ENCODE measurements around the gene RAD23A. TPM values are rescaled to one million over a fixed set of nuclear protein-coding genes. Genes with fewer than 3 reads are reported as not detected.

The RAD23A gene
- total and polyA plus RNA-seq, 2 donors (not counting 1 experiment from before 2014, with no cell fraction given) = 46.2 to 72.2 TPM

GRCh38 chr19:12996406-12997094 lies 50.9 kb downstream of the RAD23A start:
- peak in 1 of 2 donors; percentile 43 for DNase-seq (ENCODE audit: low read depth in 2 of 2)
- Histone ChIP-seq H3K79me2 (ENCODE audit: control insufficient read depth, insufficient read depth, low read length) (peaks cover 57% of the 10 kb centered on the region), H2AFZ (ENCODE audit: low read length) (no peak overlapping the region), H3K27ac (ENCODE audit: insufficient read depth, low read length) (peak overlapping the region; percentile 90), H3K4me2 (ENCODE audit: extremely low read depth, insufficient read depth, low read length) (peak overlapping the region; percentile 97), H3K4me1 (ENCODE audit: control insufficient read depth, extremely low read depth, insufficient read depth, low read length) (peaks cover 12% of the 10 kb centered on the region), H3K36me3 (ENCODE audit: control insufficient read depth, insufficient read depth, low read length) (peaks cover 11% of the 10 kb centered on the region), H4K20me1 (ENCODE audit: control insufficient read depth, extremely low read depth, insufficient read depth, low read length) (no peaks in the 10 kb centered on the region), H3K4me3 (replicated peaks in 1 of 4; ENCODE audit: control extremely low read depth in 1 of 4, insufficient read depth in 1 of 4, low read depth in 3 of 4, low read length in 4 of 4) (peak overlapping the region; percentile 53 to 95 (median 76)), H3K9me3 (ENCODE audit: control insufficient read depth, insufficient read depth, low read depth, low read length) (no peaks in the 10 kb centered on the region), H3K9ac (ENCODE audit: insufficient read depth, low read length) (peak overlapping the region; percentile 89), H3K27me3 (ENCODE audit: control insufficient read depth, insufficient read depth, low read length) (no peaks in the 10 kb centered on the region)
- TF ChIP-seq CTCF (conservative IDR thresholded peaks at IDR 0.05 in 1 of 2, IDR thresholded peaks at IDR 0.05 in 1 of 2; ENCODE audit: low read depth in 1 of 2, low read length in 2 of 2) (no peak), EZH2 (IDR thresholded peaks at IDR 0.05; ENCODE audit: low read length, missing control alignments) (no peak)

- Histone ChIP-seq H3K9me3 (ENCODE audit: control insufficient read depth, insufficient read depth, low read depth, low read length) (no peaks in the 10 kb centered on the region), H3K27me3 (ENCODE audit: control insufficient read depth, insufficient read depth, low read length) (no peaks in the 10 kb centered on the region), H3K27ac (ENCODE audit: insufficient read depth, low read length) (peak overlapping the region; percentile 90), H3K9ac (ENCODE audit: insufficient read depth, low read length) (peak overlapping the region; percentile 59), H3K4me3 (replicated peaks in 1 of 4; ENCODE audit: control extremely low read depth in 1 of 4, insufficient read depth in 1 of 4, low read depth in 3 of 4, low read length in 4 of 4) (peak overlapping the region; percentile 53 to 95 (median 76)), H3K36me3 (ENCODE audit: control insufficient read depth, insufficient read depth, low read length) (peaks cover 11% of the 10 kb centered on the region), H3K4me1 (ENCODE audit: control insufficient read depth, extremely low read depth, insufficient read depth, low read length) (peaks cover 12% of the 10 kb centered on the region), H4K20me1 (ENCODE audit: control insufficient read depth, extremely low read depth, insufficient read depth, low read length) (no peaks in the 10 kb centered on the region), H3K79me2 (ENCODE audit: control insufficient read depth, insufficient read depth, low read length) (peaks cover 65% of the 10 kb centered on the region), H2AFZ (ENCODE audit: low read length) (no peak overlapping the region), H3K4me2 (ENCODE audit: extremely low read depth, insufficient read depth, low read length) (peak overlapping the region; percentile 97)
- no peak for TF ChIP-seq CTCF (conservative IDR thresholded peaks at IDR 0.05 in 1 of 2, IDR thresholded peaks at IDR 0.05 in 1 of 2; ENCODE audit: low read depth in 1 of 2, low read length in 2 of 2)
- TF ChIP-seq EZH2 (IDR thresholded peaks at IDR 0.05; ENCODE audit: low read length, missing control alignments) = no peak
- no peak for DNase-seq (ENCODE audit: low read depth in 2 of 2)
Measured at GRCh38 chr19:12997179-12997966, 51.7 kb downstream of the RAD23A start.
